OCI-LY7 (cell line): ENCODE data around the gene TFAP2A. TPM values are rescaled to one million over a fixed set of nuclear protein-coding genes. Genes with fewer than 3 reads are reported as not detected.

Experiments
- BruUV-seq: library from RNA; stranded (reverse); fragments of 400-500 nt; replicated peaks from 2 replicates; lab custom pipeline; 2021; lab: Mats Ljungman, UMichigan
- CTCF ChIA-PET: fragments of 300-600 bp; sonication (Branson Sonifier 250); formaldehyde crosslinking; loops from one replicate; lab custom pipeline; 2022; ENCODE audit warnings: antibody characterized with exemption; ENCODE audit not compliant: unreplicated experiment; lab: Charles Lee
- POLR2A ChIA-PET: fragments of 300-600 bp; sonication (Branson Sonifier 250); formaldehyde crosslinking; loops from one replicate; lab custom pipeline; 2022; ENCODE audit warnings: antibody characterized with exemption; lab: Charles Lee
- DNase-seq: peaks from one replicate; pipeline ENCODE4 v3.0.0-alpha.2; 2015; ENCODE audit warnings: low spot score
- H2AFZ ChIP-seq: fragments of 200-600 bp; sonication (generic), shearing (Covaris generic); 2 replicates; pipeline ENCODE4 v1.6.1; 2014; ENCODE audit warnings: mild to moderate bottlenecking, antibody characterized with exemption, low read length, moderate library complexity
- H3K27ac ChIP-seq: fragments of 200-600 bp; sonication (generic); 2 replicates; pipeline ENCODE4 v1.5.1; 2014; ENCODE audit warnings: mixed run types, low read depth, mild to moderate bottlenecking, moderate library complexity, low read length, inconsistent platforms; ENCODE audit not compliant: poor library complexity, severe bottlenecking
- H3K36me3 ChIP-seq: fragments of 200-600 bp; sonication (generic); 2 replicates; pipeline ENCODE4 v1.6.1; 2014; ENCODE audit warnings: mild to moderate bottlenecking, antibody characterized with exemption, low read length, moderate library complexity, mixed read lengths; ENCODE audit not compliant: insufficient read depth
- H3K4me1 ChIP-seq: fragments of 200-600 bp; sonication (generic); 2 replicates; pipeline ENCODE4 v1.5.1; 2014; ENCODE audit warnings: mild to moderate bottlenecking, low read length; ENCODE audit not compliant: insufficient read depth, poor library complexity, severe bottlenecking
- H3K4me2 ChIP-seq: fragments of 200-600 bp; sonication (generic); 2 replicates; pipeline ENCODE4 v1.6.1; 2014; ENCODE audit warnings: mild to moderate bottlenecking, low read length
- H3K4me3 ChIP-seq: fragments of 200-600 bp; sonication (generic); 2 replicates; pipeline ENCODE4 v1.5.1; 2014; ENCODE audit warnings: mild to moderate bottlenecking, low read depth, low read length; ENCODE audit not compliant: poor library complexity, severe bottlenecking
- H3K79me2 ChIP-seq: fragments of 200-600 bp; sonication (generic); 2 replicates; pipeline ENCODE4 v1.6.1; 2016; ENCODE audit warnings: low read depth, mild to moderate bottlenecking, low read length, moderate library complexity, mixed read lengths; ENCODE audit not compliant: insufficient read depth
- H3K9me2 ChIP-seq: fragments of 200-600 bp; sonication (generic); 2 replicates; pipeline ENCODE4 v1.6.1; 2016; ENCODE audit warnings: mild to moderate bottlenecking, low read length, mixed read lengths; ENCODE audit not compliant: insufficient read depth
- H3K9me3 ChIP-seq: fragments of 200-600 bp; sonication (generic); 2 replicates; pipeline ENCODE4 v1.6.1; 2014; ENCODE audit warnings: mild to moderate bottlenecking, mixed run types, low read length, mixed read lengths
- H4K20me1 ChIP-seq: fragments of 200-600 bp; sonication (generic); 2 replicates; pipeline ENCODE4 v1.6.1; 2014; ENCODE audit warnings: mild to moderate bottlenecking, antibody characterized with exemption, low read length, moderate library complexity, mixed read lengths; ENCODE audit not compliant: insufficient read depth
- CTCF ChIP-seq: fragments of 200-600 bp; sonication (generic); conservative IDR thresholded peaks from 2 replicates; pipeline ENCODE4 v1.5.1; 2014; ENCODE audit warnings: mild to moderate bottlenecking, antibody characterized with exemption, low read length, moderate library complexity, mixed read lengths
- EZH2phosphoT487 ChIP-seq: fragments of 200-600 bp; sonication (generic); IDR thresholded peaks from 2 replicates; pipeline ENCODE4 v1.6.1; 2018; ENCODE audit warnings: low read depth, borderline replicate concordance, mild to moderate bottlenecking, mixed run types, antibody characterized with exemption, low read length, moderate library complexity, mixed read lengths
- intact Hi-C: fragments of 100-400 bp; cut with micrococcal nuclease; formaldehyde crosslinking; loops from one replicate; pipeline ENCODE4 v1.10.0; 2022; ENCODE audit not compliant: unreplicated experiment
- total RNA-seq, 2 experiments: library from RNA; depleted of rRNA in 1 of 2; stranded (reverse); fragments of >200 nt in 1 of 2; shearing (Covaris generic) in 1 of 2; gene quantifications; 2 replicates each; pipeline ENCODE4 v1.2.3, GENCODE V29; 2014 to 2022

Gene TFAP2A
- total RNA-seq, 2 experiments from 2014 or later = 2.0 to 3.3 TPM

- no peak for DNase-seq
- Histone ChIP-seq H3K4me3 (no peak overlapping the region), H3K4me1 (peaks cover 19% of the 10 kb centered on the region), H3K4me2 (no peak overlapping the region), H3K9me2 (no peaks in the 10 kb centered on the region), H2AFZ (no peak overlapping the region), H3K36me3 (no peaks in the 10 kb centered on the region), H3K9me3 (no peaks in the 10 kb centered on the region), H3K79me2 (peaks cover 5% of the 10 kb centered on the region; the same call in 1 of the 2 replicates), H3K27ac (no peak overlapping the region), H4K20me1 (no peaks in the 10 kb centered on the region)
- ChIA-PET POLR2A (no interaction called here), CTCF (no interaction called here)
- no peak for TF ChIP-seq CTCF
- no peak for TF ChIP-seq EZH2phosphoT487
- BruUV-seq = no TSS peak
- intact Hi-C loops = no loop called here
Measured at GRCh38 chr6:10408457-10408856, 6.4 kb downstream of the TFAP2A start.

- Histone ChIP-seq H3K9me3 (no peaks in the 10 kb centered on the region), H3K4me3 (no peak overlapping the region), H4K20me1 (no peaks in the 10 kb centered on the region), H3K4me2 (no peak overlapping the region), H3K4me1 (peaks cover 15% of the 10 kb centered on the region), H3K9me2 (no peaks in the 10 kb centered on the region), H3K36me3 (no peaks in the 10 kb centered on the region), H3K27ac (no peak overlapping the region), H3K79me2 (peaks cover 5% of the 10 kb centered on the region; the same call in 1 of the 2 replicates), H2AFZ (no peak overlapping the region)
- ChIA-PET CTCF (no interaction called here), POLR2A (no interaction called here)
- TF ChIP-seq CTCF = no peak
- no peak for TF ChIP-seq EZH2phosphoT487
- no peak for DNase-seq
- intact Hi-C loops = no loop called here
- BruUV-seq = no TSS peak
Measured at GRCh38 chr6:10407674-10408054, 7.2 kb downstream of the TFAP2A start.

- POLR2A ChIA-PET = no interaction called here
- no peak for DNase-seq
- no peak overlapping the region for H3K4me2 ChIP-seq
- no peak overlapping the region for H3K4me3 ChIP-seq
- no peak for TF ChIP-seq CTCF
- TF ChIP-seq EZH2phosphoT487 = no peak
- peaks cover 15% of the 10 kb centered on the region for H3K4me1 ChIP-seq
- no peaks in the 10 kb centered on the region for H3K9me2 ChIP-seq
- no peaks in the 10 kb centered on the region for H4K20me1 ChIP-seq
- H3K36me3 ChIP-seq = no peaks in the 10 kb centered on the region
- intact Hi-C loops = no loop called here
- H2AFZ ChIP-seq = no peak overlapping the region
- no peaks in the 10 kb centered on the region for H3K9me3 ChIP-seq
- peaks cover 5% of the 10 kb centered on the region; the same call in 1 of the 2 replicates for H3K79me2 ChIP-seq
- no peak overlapping the region for H3K27ac ChIP-seq
- CTCF ChIA-PET = no interaction called here
- BruUV-seq = no TSS peak
Measured at GRCh38 chr6:10407018-10407673, 7.7 kb downstream of the TFAP2A start.
